RWPE2 (cell line): ENCODE results near the gene IVL.

Experiments used
- ATAC-seq: fragments of 200-7000 bp; cut with Tn5 transposase; 3 replicates; pipeline ENCODE4 v1.9.1; 2021; ENCODE audit warnings: low read depth
- DNase-seq: peaks from one replicate; pipeline ENCODE4 v3.0.0-alpha.2; 2020; ENCODE audit warnings: low spot score
- H3K27ac ChIP-seq: fragments of 450-650 bp; 2 replicates; pipeline ENCODE4 v1.5.1; 2017; ENCODE audit warnings: mild to moderate bottlenecking; ENCODE audit not compliant: poor library complexity, severe bottlenecking
- H3K27me3 ChIP-seq: fragments of 250-450 bp; sonication (Bioruptor Pico); 2 replicates; pipeline ENCODE4 v1.5.1; 2021; ENCODE audit warnings: mild to moderate bottlenecking, moderate library complexity; ENCODE audit not compliant: insufficient read depth, poor library complexity, severe bottlenecking
- H3K36me3 ChIP-seq: fragments of 250-450 bp; sonication (Bioruptor Pico); 2 replicates; pipeline ENCODE4 v1.5.1; 2020; ENCODE audit warnings: low read depth, mild to moderate bottlenecking, moderate library complexity
- H3K4me1 ChIP-seq: fragments of 250-450 bp; sonication (Bioruptor Pico); 2 replicates; pipeline ENCODE4 v1.5.1; 2021; ENCODE audit warnings: mild to moderate bottlenecking, moderate library complexity; ENCODE audit not compliant: insufficient read depth, poor library complexity, severe bottlenecking
- H3K4me3 ChIP-seq: fragments of 250-450 bp; sonication (Bioruptor Pico); 2 replicates; pipeline ENCODE4 v1.5.1; 2021; ENCODE audit warnings: mild to moderate bottlenecking, moderate library complexity; ENCODE audit not compliant: severe bottlenecking
- H3K9me3 ChIP-seq: fragments of 250-450 bp; sonication (Bioruptor Pico); 2 replicates; pipeline ENCODE4 v1.5.1; 2021; ENCODE audit warnings: mild to moderate bottlenecking, moderate library complexity; ENCODE audit not compliant: severe bottlenecking
- TF ChIP-seq, protein P1 (sequence below): fragments of 450-650 bp; IDR thresholded peaks from one replicate; pipeline ENCODE4 v1.5.1; 2017; ENCODE audit warnings: mild to moderate bottlenecking, moderate library complexity; ENCODE audit not compliant: poor library complexity, severe bottlenecking

IVL gene

DNA sequence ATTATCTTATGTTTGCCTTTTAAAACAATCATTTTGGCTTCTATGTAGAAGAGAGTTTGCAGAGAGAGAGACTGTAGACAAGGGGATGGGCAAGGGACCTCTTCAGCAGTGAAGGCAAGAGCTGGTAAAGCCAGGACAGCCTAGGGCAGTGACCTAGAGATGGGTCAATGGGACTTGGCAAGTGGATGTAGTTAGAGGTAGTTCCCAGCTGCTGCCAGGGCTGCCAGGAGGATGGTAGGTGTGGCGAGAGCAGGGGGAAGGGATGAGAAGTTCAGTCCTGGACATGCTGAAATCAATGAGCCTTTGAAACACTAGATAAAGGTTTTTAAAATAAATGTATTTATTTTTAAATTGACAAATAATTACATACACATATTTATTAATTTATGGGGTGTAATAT is 32.3 kb downstream of the IVL start:
- no peak for DNase-seq

DNA sequence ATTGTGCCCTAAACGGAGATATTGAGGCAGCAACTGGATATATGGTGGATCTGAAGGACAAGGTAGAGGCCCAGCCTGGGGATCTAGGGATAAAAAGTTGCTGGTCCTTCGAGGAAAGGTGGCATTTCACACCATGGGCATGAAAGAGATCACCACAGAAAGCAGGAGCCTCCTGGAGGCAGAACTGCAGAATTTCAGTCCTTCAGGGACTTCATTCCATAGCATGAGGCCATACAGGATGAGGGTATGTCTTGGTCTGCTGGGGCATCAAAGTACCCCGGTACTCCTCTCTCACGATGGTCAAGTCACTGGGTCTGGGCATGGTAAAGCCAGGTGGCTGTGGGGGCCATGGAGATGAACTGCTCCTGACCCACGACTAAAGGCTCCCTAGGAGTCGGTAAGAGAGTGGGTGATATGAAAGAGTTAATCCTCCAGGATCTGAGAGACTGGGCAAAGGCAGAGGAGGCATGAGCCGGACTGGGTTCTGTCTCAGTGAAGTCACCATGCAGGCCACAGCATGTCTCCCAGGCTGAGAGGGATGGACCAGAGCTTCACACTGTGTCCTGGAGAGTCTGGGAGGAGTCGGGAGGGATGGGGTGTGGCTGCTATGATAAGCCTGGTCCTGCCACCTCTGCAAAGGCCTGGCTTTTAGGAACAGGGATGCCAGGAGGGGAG is 32.8 kb downstream of the IVL start:
- Histone ChIP-seq H3K27me3 (no peaks in the 10 kb centered on the region), H3K36me3 (no peaks in the 10 kb centered on the region), H3K4me1 (peaks cover 10% of the 10 kb centered on the region), H3K4me3 (no peak overlapping the region), H3K9me3 (no peaks in the 10 kb centered on the region), H3K27ac (no peak overlapping the region)
- TF ChIP-seq, protein P1, sequence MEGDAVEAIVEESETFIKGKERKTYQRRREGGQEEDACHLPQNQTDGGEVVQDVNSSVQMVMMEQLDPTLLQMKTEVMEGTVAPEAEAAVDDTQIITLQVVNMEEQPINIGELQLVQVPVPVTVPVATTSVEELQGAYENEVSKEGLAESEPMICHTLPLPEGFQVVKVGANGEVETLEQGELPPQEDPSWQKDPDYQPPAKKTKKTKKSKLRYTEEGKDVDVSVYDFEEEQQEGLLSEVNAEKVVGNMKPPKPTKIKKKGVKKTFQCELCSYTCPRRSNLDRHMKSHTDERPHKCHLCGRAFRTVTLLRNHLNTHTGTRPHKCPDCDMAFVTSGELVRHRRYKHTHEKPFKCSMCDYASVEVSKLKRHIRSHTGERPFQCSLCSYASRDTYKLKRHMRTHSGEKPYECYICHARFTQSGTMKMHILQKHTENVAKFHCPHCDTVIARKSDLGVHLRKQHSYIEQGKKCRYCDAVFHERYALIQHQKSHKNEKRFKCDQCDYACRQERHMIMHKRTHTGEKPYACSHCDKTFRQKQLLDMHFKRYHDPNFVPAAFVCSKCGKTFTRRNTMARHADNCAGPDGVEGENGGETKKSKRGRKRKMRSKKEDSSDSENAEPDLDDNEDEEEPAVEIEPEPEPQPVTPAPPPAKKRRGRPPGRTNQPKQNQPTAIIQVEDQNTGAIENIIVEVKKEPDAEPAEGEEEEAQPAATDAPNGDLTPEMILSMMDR = peak; percentile 15
- DNase-seq = peak; percentile 75
- ATAC-seq = peak; percentile 99

More for the DNA sequence above, 32.3 kb downstream of the IVL start:
- H3K36me3 ChIP-seq = no peaks in the 10 kb centered on the region
- H3K9me3 ChIP-seq = no peaks in the 10 kb centered on the region
- H3K27ac ChIP-seq = no peak overlapping the region
- H3K4me3 ChIP-seq = no peak overlapping the region
- peaks cover 10% of the 10 kb centered on the region for H3K4me1 ChIP-seq
- no peaks in the 10 kb centered on the region for H3K27me3 ChIP-seq
- TF ChIP-seq, protein P1 = no peak
- ATAC-seq = no peak

DNA sequence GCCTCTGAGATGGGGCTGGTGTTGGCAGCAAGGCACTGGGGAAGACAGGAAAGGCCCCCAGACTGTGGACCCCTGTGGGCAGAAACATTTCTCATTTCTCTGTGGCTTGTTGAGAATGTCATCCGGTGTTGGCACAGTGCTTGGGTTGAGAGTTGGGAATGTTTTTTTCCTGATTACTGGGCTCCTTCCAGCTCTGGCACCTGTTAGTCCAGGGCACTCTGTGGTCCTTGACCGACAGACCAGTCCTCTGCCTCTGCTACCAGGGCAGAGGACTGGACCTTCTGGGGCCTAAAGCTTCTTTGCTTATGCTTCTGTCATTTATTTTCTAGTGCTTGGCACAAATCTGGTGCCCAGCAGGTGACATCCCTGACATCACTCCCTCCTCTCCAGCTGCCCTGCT is 33.8 kb downstream of the IVL start:
- Histone ChIP-seq H3K9me3 (no peaks in the 10 kb centered on the region), H3K27ac (no peak overlapping the region), H3K36me3 (no peaks in the 10 kb centered on the region), H3K4me1 (peaks cover 10% of the 10 kb centered on the region), H3K27me3 (no peaks in the 10 kb centered on the region), H3K4me3 (no peak overlapping the region)
- no peak for DNase-seq
- TF ChIP-seq, protein P1 = no peak
- no peak for ATAC-seq

DNA sequence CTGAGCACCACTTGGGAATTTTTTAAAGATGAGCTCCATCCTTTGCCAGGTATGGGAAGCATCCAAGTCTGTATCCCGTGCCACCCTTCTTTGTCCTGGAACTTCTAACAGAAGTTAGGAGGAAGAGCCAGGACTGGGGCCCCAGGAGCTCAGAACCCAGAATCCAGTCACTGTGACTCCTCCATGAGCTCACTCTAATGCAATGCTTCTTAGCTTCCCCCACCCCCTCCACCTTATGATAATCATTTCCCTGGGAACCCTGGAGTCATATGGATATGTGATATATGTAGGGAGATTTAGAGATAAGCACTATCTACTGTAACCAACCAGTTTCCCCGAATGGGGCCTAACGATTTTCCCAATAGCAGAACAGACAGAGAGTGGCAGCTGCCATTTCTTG is 37.9 kb downstream of the IVL start:
- ATAC-seq (peak; percentile 14; the same call in 1 of the 3 replicates), DNase-seq (no peak)
- Histone ChIP-seq H3K27ac (no peak overlapping the region), H3K27me3 (no peaks in the 10 kb centered on the region), H3K4me1 (peaks cover 5% of the 10 kb centered on the region), H3K4me3 (no peak overlapping the region), H3K9me3 (no peaks in the 10 kb centered on the region), H3K36me3 (no peaks in the 10 kb centered on the region)
- TF ChIP-seq, protein P1 = no peak

DNA sequence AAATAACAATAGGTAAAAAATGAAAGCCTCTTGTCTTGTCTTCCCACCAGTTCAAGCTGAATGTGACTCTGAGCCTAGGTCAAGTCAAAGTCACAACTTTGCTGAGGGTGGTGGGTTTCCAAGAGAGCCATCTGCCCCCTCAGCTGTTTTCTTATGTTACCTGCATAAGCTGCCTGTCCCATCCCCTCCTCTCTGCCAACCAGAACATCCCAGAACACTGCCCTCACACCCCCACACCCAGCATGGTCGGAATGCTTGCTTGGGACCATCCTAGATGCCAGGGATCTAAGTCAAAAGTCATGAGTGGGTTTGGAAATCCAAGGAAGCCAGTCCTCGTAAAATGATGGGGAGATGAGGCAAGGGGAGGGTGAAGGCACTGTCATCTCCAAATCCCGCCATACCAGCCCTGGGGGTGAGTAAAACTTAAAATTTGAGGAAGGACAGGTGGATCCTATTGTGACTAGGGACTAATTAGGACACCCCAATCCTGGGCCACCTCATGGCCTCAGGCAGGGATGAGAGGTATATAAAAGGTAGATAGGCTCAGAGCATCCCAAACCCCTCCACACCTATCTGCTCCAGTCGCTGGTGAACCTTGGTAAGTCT is 38.4 kb downstream of the IVL start, which contains the start of gene SPRR5:
Gene SPRR5 (plus strand): TSS at position 556 of the 606 bp plus-strand sequence. CDS start 1,349 bp downstream, outside the sequence.
- DNase-seq = no peak
- H3K36me3 ChIP-seq = no peaks in the 10 kb centered on the region
- TF ChIP-seq, protein P1 = no peak
- no peak within 1 kb of the TSS for H3K27ac ChIP-seq
- H3K4me1 ChIP-seq = no peaks in the 10 kb centered on the region
- no peak within 1 kb of the TSS for H3K4me3 ChIP-seq
- ATAC-seq = no peak
- H3K27me3 ChIP-seq = no peaks in the 10 kb centered on the region
- H3K9me3 ChIP-seq = no peaks in the 10 kb centered on the region
